Measurements from ENCODE around the gene TMEM258.
A peak's percentile ranks its signal among the peaks of the same experiment; 100 is the strongest.

Gene TMEM258

DNA sequence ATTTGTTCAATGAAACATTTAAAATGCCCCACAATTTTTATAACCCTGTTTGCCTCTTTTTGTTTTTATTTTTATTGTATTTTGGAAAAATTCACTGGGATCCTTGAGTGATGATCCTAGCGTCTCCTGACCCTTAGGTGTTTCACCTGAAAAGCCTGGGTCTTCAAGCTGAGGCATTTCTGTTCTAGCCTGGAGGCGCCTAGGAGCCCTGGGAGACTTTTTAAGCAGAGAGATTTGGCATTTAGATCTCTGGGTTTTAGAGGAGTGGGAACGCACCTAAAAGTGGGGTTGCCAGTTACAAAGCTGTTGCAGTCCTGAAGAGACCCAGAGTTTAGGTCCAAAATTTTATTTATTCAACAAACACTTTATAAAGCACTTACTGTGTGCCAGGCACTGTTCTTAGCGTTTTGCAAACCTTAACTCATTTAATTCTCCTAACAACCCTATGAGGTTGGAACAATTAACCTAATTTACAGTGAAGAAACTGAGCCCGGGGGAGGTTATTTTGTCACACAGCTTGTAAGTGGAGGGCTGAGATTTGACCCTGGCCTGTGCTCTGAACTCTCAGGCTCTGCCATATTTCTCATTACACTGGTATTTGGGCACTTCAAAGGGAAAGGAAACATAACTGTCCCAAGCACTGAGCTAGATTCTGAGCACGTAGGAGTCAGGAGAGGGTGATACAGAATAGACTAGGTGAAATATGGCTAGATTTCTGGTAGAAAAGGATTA, 25.2 kb upstream of the TMEM258 start:
- DNase-seq, result no peak

DNA sequence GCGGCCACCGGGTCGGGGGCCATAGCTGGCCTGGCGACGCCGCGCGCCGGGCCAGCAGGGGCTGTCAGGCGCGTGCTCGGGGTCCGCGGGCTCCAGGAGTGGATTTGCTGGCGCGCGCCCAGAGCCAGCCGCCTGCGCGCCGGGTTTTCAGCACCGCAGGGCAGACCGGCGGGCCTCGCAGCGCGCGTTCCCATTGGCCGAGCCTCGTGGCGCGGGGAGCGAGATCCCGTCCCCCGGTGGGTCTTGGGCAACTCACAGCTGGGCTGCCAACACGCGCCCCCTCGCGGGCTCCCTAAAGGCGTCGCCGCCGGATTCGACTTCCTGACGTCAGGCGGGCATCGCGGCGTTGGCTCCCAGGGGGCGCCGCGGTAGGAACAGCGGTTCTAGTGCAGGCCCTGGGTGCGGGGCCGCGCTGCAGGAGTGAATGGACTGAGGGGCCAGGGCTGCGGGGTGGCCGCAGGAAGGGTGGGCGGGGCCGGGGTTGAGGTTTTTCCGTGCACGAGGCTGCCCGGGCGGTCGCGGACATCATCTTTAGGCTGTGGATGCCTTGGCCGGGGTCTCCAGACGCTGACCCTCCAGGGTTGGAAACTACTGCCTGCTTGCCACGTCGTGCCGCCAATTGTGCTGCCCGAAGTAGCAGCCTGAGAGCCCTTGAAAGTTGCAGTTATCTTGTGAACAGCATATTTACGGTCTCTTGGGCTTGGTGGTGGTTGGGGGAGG, 24.5 kb upstream of the TMEM258 start, which contains the start of gene FADS1:
Gene FADS1, minus strand, starts transcription at position 268 of the 720 bp plus-strand sequence. Its CDS starts 74 bp downstream, at position 194.
- DNase-seq, result peak; percentile 61

DNA sequence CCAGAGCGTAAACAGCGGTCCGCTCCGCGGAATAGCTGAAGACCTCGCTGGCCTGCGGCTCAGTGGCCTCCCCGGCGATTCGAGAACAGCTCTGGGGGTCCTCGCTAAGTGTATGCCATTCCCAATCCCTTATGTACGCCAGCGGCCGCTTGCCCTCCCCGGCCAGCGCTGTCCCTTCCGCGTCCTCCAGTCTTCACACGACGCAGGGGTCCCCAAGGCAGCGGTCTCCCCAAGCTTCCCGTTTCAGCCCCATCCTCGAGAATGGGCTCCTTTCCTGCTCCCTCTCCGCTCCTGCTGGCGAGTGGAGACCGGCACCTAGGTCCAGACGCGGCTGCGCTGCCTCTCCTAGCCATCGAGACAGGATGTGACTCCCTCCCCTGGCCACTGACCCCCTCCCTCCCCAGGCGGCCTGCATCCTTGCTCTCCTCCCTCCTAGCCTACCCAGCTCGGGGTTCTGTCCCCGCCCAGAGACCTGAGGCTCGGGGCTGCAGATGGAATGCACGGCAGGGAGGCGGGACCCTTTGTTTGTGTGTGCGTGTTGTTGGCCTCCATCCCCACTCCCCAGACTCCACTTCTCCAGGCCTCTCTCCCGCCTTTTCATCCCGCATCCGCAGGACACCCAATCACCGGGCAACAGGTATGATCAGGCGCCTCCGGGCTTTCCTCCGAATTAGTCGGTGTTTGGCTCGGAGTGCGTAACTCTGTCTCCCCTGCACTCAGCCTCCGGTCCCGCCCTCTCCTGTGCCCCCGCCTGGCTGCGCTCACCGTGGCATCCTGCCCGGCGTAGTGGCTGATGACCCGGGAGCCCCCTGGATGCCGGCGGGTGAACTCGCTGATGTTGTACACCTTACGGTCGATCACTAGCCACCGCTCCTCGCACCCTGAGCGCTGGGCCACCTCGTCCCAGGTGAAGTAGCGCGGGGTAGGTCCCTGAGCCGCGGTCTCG, 23.7 kb upstream of the TMEM258 start:
- peak; percentile 59 for DNase-seq

DNA sequence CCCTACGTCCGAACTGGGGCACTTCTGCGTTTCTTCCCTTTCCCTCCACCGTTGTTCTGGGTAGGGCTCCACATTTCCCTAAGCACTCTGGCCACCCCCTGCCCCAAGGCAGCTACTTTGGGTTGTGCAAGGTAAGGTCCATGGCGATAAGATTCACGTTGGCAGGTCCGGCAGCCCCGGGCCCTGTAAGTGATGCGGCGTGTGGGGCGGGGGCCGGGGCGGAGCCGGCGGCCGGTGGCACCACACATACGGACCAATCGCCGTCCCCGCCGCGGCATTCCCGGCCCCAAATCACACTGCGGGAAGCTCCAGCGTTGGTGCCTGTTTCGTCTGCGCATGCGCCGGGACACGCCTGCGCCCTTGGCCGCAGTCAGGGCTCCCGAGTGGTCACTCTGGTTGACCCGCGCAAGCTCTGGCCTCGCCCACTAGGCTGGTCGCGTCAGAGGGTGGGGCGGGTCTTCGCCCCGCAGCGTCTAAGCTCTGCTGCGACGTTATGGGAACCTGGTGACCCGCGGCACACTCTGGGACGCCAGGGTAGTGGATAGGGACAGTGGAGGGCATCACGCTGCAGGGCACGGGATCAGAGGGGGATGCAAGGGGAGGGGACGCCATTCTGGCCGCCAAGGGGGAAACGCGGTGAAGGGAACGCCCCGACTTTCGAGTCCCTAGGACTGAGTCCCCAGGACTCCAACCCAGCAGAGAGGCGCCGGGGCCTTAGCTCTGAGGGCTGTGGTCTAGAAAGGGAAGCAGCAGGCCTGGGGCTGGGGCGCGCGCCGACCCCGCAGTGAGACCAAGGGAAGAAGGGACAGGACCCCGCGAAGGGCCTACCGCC, 22.8 kb upstream of the TMEM258 start:
- no peak for DNase-seq

DNA sequence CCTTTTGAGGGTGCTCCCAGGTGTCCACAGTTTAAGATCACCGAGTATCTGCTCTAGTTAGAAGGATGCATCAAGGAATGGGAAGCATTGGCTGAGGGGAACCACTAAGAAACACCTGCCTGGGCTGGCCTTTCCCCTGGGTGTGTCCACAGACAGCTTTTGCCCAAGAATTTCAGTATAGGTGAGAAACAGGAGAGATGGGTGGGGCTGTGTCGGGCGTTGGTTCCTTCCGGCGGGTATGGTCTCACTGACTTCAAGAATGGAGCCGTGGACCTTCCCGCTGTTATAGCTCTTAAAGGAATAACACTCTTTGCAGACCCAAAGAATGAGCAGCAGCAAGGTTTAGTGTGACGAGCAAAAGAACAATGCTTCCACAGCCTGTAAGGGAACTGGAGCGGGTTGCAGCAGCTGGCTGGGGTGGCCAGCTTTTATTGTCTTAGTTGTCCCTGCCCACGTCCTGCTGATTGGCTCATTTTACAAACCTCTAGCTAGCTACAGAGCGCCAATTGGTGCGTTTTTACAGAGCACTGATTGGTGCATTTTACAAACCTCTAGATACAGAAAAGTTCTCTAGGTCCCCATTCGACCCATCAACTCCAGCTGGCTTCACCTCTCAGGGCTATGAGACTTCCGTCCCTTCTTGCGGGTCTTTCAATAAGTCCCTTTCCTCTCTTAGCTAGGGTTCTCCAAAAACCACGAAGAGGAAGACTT, 22.0 kb upstream of the TMEM258 start:
- no peak for DNase-seq

DNA sequence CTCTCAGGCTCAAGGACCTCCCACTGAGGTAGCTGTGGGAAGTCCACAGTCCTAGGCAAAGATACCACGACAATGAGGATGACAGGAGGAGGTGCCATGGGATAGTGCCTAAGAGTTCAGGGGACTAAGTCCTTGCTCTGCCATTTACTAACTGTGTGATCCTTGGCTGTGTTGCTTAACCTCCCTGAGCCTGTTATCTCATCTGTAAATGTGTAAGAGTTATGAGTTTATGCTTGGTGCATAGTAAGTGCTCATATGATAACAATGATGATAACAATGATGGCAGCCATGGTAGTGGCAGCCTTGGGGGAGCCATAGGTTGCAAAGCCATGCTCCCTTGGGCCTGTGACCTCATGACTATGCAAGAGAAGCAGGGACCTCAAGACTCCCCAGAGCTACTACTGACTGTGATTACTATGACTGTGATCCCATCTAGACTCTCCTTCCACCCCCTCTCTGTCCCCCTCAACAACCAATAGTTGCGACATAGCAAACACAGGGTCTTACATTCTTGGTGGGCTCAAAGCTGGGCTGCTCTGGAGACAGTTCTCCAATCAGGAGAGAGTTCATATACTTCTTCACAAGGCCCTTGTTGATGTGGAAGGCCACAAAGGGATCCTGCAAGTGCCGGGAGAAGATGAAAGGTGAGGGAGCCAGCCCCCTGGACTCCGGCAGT, 20.5 kb upstream of the TMEM258 start:
- DNase-seq, result no peak

DNA sequence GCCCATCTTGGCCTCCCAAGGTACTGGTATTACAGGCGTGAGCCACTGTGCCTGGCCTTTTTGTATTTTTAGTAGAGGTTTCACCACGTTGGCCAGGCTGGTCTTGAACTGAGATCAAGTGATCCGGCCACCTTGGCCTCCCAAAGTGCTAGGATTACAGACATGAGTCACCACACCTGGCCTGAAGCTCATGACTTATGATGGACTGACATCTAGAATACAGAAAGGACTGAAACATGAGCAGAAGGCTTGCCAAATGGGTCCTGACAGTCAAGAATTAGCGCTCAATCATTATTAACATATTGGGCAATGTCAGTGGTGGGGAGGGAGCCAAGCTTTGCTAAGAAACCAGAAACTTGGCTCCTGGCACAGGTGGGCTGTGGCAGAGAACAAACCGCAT, 19.4 kb upstream of the TMEM258 start:
- no peak for DNase-seq

DNA sequence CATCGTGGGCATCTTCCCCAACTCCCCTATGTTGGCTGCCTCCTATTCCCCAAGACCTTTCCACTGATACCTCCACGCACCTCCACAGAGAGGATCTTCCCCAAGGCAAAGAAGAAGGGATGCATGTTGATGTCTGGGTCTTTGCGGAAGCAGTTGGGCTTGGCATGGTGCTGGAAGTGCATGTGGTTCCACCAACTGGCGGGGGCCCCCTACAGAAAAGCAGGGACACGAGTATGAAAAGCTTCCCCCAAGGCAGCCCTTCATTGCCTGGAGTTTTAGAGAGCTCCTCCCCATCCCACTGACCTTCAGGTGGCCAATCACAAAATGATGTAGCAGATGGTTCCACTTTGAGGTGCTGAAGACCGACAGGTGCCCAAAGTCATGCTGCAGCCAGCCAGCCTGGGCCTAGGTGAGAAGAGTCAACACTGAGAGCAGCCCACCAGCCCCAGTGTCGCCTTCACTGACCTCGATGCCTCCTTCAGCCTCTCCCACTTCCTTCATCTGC, 18.3 kb upstream of the TMEM258 start:
- no peak for DNase-seq

DNA sequence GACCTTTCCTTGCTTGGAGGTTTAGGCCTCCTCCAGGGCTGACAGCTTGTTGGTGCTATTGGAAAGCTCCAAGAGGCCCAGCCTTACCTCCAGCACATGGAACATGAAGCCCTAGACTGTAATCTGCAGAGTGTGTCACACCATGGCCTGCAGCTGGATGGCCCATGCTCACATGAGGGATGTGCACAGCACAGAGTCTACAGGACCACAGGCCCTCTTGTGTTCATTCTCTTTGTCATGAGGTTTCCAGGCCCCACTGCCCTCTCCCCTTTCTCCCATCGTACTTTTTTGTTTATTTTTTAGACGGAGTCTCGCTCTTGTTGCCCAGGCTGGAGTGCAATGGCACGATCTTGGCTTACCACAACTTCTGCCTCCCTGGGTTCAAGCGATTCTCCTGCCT, 14.4 kb upstream of the TMEM258 start:
- no peak for DNase-seq

DNA sequence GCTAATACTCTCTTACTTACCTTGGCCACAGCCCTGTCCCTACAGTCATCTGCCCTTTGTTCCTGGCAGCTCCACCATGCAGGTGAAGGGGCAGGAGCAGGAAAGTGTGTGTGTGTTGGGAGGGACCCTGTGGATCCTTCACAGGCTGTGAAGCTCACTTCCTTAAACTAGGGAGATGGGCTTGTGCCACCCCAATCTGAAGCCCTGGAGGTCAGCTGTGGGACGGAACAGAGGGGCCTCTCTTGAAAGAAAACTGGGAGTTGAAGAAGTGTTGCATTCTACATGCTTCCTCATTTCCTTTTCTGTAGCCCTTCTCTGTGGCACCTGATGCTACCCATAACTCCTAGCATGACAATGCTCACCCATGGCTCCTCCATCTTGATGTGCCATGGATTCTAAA, 12.7 kb upstream of the TMEM258 start:
- no peak for DNase-seq

DNA sequence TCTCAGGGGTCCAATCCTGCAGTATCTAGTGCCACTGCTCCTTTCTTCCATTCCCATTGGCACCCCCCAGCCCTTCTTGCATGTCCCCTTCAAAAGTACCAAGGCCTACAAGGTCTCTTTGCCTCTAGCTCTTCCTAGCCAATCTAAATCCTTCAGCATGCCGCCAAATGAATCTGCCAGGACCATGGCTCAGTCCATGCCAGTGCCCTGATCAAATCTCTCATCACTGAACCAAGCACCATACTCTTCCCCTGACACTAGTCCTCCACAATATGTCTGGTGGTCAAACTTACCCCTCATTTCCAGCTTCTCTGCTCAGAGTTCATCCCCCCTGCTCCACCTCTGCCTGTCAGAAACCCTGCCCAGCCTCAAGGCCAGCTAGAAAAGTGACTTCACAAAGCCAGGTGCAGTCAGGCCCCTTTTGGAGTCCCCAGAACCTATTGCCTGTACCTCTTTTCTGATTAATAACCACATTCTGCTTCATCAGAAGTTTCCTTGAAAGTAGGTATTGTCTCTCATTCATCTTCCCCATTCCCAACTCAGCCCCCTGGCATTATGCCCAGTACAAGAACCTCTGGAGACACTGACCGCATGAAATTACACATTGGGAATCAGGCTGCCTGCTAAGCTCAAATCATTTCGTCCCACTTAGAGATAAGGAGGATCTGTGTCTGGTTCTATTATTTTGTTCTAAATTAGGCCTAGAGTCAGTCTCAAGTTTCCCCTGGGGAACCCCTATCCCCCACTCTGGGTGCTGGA, 11.7 kb upstream of the TMEM258 start:
- no peak for DNase-seq

DNA sequence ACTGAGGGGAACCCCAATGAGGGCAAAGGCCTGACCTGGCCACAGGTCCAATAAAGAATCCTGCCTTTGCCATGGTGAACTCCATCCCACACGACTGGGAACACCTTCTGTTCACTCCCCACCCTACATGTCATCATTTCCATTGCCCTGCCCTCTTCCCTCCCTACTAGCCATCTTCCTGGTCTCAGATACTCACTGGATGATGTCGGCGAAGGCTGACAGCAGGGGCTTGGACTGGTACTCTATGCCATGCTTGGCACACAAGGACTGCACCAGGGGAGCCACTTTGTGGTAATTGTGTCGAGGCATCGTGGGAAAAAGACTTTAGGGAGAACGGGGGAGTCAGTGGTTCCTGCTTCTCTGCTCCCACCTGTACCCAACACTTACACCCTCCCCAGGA, 10.2 kb upstream of the TMEM258 start:
- no peak for DNase-seq

DNA sequence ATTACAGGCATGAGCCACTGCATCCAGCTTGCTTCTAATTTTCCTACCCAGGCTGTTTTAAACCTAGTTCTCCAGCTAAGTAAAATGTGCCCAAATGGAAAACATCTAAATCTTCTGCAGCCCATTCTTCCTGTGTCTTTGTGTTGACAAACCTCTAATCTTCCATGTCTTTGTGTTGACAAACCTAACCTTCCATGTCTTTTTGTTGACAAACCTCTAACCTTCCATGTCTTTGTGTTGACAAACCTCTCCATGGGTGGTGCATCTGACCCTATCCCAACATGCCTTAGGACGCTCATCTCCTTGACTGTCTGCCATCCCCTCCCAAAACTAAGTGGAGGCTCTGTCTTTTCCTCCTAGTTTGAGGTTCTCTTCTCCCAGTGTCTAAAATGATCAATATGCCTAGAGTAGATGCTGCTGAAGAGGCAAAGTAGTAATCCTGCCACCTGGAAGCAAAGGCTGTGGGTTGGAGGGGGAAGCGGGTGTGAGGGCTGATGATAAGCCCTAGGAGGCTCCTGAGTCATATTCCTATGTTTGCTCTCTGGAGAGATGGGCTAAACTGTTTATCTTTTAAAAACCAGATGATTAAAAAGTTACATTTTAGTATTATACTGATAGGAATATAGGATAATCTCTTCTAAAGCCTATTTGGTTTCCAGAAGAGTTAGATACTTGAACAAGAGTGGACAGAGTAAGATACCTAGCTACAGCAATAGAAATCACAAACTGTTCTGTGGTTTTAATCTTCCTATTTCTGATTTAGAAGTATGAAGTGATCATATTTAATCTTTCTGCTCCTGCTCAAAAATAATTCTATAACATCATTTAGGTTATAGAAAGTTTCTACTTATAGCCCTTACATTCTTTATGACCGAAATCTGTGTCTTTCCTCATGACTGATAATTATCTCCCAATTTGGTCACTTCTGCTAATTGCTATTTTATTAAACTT, 8.2 kb upstream of the TMEM258 start:
- no peak for DNase-seq

DNA sequence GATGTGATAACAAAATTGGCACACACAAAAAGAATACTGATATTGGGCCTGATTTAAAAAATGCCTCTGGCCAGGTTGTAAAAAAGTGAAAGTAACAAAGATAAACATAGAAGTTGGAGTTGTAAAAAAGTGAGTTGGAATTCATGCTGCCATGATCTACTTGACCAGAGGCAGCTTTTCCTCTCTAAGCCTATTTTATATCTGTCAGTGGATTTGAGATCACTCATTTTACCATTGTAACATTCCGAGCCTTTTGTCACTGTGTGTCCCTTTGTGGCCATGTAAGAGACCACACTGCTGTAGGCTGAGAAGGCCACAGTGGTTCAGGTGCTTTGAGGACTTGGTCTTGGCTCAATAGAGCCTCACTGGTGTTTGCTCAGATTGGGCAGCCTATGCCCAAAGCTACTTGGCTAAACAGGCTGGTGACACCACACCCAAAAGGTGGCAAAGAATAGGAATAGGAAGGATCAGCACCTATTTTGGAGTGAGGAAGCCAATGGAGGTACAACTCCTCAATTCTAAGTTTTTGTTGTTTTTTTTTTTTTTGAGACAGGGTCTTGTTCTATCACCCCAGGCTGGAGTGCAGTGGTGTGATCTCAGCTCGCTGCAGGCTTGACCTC, 7.4 kb upstream of the TMEM258 start:
- DNase-seq, result no peak

DNA sequence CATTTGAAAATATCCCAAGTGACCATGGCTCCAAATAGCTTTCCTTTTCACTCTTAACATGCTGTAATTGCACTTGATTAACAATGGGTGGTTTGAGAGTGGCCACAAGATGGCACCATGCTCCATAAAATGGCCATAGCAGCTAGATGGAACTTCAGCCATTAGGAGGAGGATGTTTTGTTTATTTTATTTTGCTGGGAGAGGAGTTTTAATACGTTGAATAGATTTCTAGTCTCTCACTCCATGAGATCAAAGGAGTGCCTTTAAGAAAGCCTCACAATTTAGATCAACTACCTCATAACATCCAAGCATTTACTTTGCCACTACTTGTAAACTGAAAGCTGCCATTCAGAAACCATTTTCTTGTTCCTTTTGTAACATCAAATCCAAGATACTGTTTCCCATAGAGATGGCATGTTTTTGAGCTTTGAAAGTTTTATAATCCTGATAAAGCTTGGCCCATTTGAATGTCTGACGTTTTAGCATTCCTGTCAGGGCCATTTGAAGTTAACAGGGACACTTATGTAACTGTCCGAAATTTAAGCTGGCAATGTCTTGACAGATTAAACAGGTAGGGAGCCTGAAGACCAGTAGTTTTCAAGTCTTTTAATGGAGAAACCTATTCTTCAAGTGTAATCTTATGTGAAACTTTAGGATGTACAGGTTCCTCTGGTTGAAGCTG, 5.0 kb upstream of the TMEM258 start:
- peak; percentile 76 for DNase-seq

DNA sequence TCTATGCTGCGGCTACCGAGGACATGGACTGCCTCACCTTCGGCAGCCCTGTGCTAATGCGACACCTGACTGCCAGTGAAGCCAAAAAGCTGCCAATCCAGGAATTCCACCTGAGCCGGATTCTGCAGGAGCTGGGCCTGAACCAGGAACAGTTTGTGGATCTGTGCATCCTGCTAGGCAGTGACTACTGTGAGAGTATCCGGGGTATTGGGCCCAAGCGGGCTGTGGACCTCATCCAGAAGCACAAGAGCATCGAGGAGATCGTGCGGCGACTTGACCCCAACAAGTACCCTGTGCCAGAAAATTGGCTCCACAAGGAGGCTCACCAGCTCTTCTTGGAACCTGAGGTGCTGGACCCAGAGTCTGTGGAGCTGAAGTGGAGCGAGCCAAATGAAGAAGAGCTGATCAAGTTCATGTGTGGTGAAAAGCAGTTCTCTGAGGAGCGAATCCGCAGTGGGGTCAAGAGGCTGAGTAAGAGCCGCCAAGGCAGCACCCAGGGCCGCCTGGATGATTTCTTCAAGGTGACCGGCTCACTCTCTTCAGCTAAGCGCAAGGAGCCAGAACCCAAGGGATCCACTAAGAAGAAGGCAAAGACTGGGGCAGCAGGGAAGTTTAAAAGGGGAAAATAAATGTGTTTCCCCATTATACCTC, 3.6 kb upstream of the TMEM258 start:
- DNase-seq, result no peak

DNA sequence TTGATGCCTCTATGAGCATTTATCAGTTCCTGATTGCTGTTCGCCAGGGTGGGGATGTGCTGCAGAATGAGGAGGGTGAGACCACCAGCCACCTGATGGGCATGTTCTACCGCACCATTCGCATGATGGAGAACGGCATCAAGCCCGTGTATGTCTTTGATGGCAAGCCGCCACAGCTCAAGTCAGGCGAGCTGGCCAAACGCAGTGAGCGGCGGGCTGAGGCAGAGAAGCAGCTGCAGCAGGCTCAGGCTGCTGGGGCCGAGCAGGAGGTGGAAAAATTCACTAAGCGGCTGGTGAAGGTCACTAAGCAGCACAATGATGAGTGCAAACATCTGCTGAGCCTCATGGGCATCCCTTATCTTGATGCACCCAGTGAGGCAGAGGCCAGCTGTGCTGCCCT, 3.1 kb upstream of the TMEM258 start:
- no peak for DNase-seq

Measured in activated gamma-delta T cell treated with Interleukin-2 at 50 U/mL for 16 hours (primary cell).